ENCODE data around the gene MGMT. TPM values are rescaled to one million over a fixed set of nuclear protein-coding genes. Genes with fewer than 3 reads are reported as not detected.

Gene MGMT
- total and polyA plus RNA-seq, 4 donors, result 28.2 to 79.1 (median 46.0) TPM

- Histone ChIP-seq H3K27me3 (ENCODE audit: control insufficient read depth in 4 of 4, insufficient read depth in 4 of 4, low read length in 3 of 4) (no peaks in the 10 kb centered on the region), H3K9ac (ENCODE audit: low read depth in 1 of 2, low read length in 2 of 2) (no peak overlapping the region), H3K9me3 (ENCODE audit: control insufficient read depth in 4 of 4, low read length in 3 of 4) (no peaks in the 10 kb centered on the region), H3K4me3 (ENCODE audit: low read depth in 1 of 3, low read length in 3 of 3) (no peak overlapping the region), H3K36me3 (ENCODE audit: control insufficient read depth in 4 of 4, insufficient read depth in 3 of 4, low read depth in 1 of 4, low read length in 3 of 4) (peaks cover 0 to 10% (median 4%) of the 10 kb centered on the region in 4 donors), H3K27ac (ENCODE audit: low read depth in 1 of 2, low read length in 2 of 2) (no peak overlapping the region), H3K4me1 (ENCODE audit: control insufficient read depth in 4 of 4, insufficient read depth in 4 of 4, low read length in 3 of 4) (peaks cover 7 to 25% (median 20%) of the 10 kb centered on the region in 4 donors)
- DNase-seq (ENCODE audit: low spot score), result peak; percentile 14
- TF ChIP-seq TAF1 (conservative IDR thresholded peaks at IDR 0.05) (no peak), GABPA (IDR thresholded peaks at IDR 0.05 in 1 of 2, conservative IDR thresholded peaks at IDR 0.05 in 1 of 2) (no peak), JUND (IDR thresholded peaks at IDR 0.05) (no peak), YY1 (IDR thresholded peaks at IDR 0.05) (no peak), FOXA2 (IDR thresholded peaks at IDR 0.05) (no peak), MAX (IDR thresholded peaks at IDR 0.05) (no peak), ZBTB33 (IDR thresholded peaks at IDR 0.05) (no peak), RXRA (IDR thresholded peaks at IDR 0.05) (no peak), ATF3 (IDR thresholded peaks at IDR 0.05) (no peak), HNF4A (conservative IDR thresholded peaks at IDR 0.05) (no peak), SP1 (IDR thresholded peaks at IDR 0.05) (no peak), HNF4G (IDR thresholded peaks at IDR 0.05) (no peak)
- TF ChIP-seq, protein P1, sequence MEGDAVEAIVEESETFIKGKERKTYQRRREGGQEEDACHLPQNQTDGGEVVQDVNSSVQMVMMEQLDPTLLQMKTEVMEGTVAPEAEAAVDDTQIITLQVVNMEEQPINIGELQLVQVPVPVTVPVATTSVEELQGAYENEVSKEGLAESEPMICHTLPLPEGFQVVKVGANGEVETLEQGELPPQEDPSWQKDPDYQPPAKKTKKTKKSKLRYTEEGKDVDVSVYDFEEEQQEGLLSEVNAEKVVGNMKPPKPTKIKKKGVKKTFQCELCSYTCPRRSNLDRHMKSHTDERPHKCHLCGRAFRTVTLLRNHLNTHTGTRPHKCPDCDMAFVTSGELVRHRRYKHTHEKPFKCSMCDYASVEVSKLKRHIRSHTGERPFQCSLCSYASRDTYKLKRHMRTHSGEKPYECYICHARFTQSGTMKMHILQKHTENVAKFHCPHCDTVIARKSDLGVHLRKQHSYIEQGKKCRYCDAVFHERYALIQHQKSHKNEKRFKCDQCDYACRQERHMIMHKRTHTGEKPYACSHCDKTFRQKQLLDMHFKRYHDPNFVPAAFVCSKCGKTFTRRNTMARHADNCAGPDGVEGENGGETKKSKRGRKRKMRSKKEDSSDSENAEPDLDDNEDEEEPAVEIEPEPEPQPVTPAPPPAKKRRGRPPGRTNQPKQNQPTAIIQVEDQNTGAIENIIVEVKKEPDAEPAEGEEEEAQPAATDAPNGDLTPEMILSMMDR (IDR thresholded peaks at IDR 0.05; ENCODE audit: low read depth, low read length, missing input control), result no peak
- WGBS, result 97% methylated on average over 24 of the region's 24 CpGs
Observed at GRCh38 chr10:129761197-129761972, 294.3 kb downstream of the MGMT start.

DNA sequence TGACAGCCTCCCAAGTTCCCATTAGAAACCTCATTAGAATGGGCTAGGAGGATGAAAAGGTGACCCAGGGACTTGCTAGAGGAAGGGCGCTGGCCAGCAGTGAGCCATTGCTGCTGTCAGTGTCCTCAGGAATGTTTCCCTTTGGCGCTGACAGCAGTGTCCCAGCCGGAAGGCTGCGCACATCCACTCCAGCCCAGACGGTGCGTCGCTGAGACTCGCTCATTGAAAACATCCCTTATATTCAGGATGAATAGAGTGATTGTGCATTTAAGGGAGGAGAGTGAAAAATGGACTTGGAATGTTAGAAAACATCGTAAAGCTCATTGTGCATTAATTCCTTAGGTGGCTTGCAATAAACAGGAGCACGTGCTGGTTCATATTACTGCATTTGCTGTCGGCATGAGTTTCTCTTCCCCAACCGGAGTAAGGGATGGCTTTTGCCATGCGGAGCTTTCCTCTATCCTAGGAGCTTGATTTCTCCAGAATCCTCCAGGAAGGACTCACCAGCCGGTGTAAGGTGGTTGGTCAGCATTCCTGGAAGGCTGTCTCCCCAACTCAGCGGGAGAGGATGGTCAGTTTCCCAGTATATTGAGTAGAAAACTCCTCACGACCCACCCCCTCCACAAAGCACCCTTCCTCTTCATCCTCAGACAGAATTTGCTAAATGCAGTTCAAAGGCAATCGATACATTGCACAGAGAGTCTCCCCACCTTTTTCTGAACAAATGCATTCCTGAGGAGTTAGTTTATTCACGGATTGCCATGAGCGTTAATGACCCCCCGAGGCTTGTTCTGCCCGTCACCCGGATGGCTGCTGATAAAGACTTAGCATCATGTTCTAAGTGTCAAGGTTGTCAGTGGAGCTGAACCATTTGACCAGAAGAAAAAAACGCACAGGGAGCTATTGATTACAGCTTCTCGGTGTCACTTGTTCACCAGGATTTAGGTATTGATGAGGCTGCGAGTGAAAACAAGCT is 295.2 kb downstream of the MGMT start:
- H3K27ac ChIP-seq (ENCODE audit: low read depth in 1 of 2, low read length in 2 of 2), result no peak overlapping the region
- DNase-seq (ENCODE audit: low spot score), result peak; percentile 4
- H3K9ac ChIP-seq (ENCODE audit: low read depth in 1 of 2, low read length in 2 of 2), result no peak overlapping the region
- no peak overlapping the region for H3K4me3 ChIP-seq (ENCODE audit: low read depth in 1 of 3, low read length in 3 of 3)
- no peaks in the 10 kb centered on the region for H3K27me3 ChIP-seq (ENCODE audit: control insufficient read depth in 4 of 4, insufficient read depth in 4 of 4, low read length in 3 of 4)
- WGBS, result 94% methylated on average over 25 of the region's 25 CpGs
- peaks cover 0 to 14% (median 5%) of the 10 kb centered on the region in 4 donors for H3K36me3 ChIP-seq (ENCODE audit: control insufficient read depth in 4 of 4, insufficient read depth in 3 of 4, low read depth in 1 of 4, low read length in 3 of 4)
- peaks cover 7 to 17% (median 14%) of the 10 kb centered on the region in 4 donors for H3K4me1 ChIP-seq (ENCODE audit: control insufficient read depth in 4 of 4, insufficient read depth in 4 of 4, low read length in 3 of 4)
- no peaks in the 10 kb centered on the region for H3K9me3 ChIP-seq (ENCODE audit: control insufficient read depth in 4 of 4, low read length in 3 of 4)
- TF ChIP-seq TAF1 (conservative IDR thresholded peaks at IDR 0.05) (no peak), GABPA (IDR thresholded peaks at IDR 0.05 in 1 of 2, conservative IDR thresholded peaks at IDR 0.05 in 1 of 2) (no peak), ZBTB33 (IDR thresholded peaks at IDR 0.05) (no peak), EGR1 (IDR thresholded peaks at IDR 0.05; ENCODE audit: low read depth in 2 of 2) (no peak), YY1 (IDR thresholded peaks at IDR 0.05) (no peak), FOXA1 (IDR thresholded peaks at IDR 0.05) (no peak), RAD21 (IDR thresholded peaks at IDR 0.05) (no peak), ATF3 (IDR thresholded peaks at IDR 0.05) (no peak), JUND (IDR thresholded peaks at IDR 0.05) (no peak), FOXA2 (IDR thresholded peaks at IDR 0.05) (no peak)

All from liver (tissue), 9 donors.